HUDEP-2 (cell line): Measurements from ENCODE around the gene MARK4.
"Not testable (repeated sequence)": the region's sequence is repeated elsewhere in the genome, so short reads cannot be mapped to it uniquely, and the experiment has no call there.

ENCODE experiments used
- DNase-seq, 76 experiments: peaks; one replicate each; lab custom pipeline; 2025; ENCODE audit not compliant: unreplicated experiment in 76 of 76; lab: John Stamatoyannopoulos, UW

The MARK4 gene

DNA sequence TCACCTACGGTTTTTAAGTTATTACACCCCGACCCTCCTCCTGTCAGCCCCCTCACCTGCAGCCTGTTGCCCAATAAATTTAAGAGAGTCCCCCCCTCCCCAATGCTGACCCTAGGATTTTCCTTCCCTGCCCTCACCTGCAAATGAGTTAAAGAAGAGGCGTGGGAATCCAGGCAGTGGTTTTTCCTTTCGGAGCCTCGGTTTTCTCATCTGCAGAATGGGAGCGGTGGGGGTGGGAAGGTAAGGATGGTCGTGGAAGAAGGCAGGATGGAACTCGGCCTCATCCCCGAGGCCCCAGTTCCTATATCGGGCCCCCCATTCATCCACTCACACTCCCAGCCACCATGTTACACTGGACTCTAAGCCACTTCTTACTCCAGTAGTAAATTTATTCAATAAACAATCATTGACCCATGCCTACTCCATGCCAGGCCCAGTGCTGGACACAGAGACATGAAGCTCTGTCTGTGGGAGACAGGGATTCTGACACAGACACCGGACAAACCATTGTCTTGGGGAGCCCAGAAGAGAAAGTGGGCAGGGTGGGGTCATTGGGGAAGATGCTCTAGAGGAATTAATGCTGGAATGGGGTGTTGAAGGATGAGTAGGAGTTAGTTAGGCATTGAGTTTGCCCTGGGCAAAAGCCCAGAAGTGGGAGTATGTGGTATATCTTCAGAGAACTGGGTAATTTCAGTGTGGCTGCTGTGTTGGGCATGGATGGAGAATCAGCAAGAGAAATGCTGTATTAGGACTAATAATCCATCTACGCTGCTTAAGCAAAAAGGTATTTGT is 52.4 kb downstream of the MARK4 start:
- no peak for DNase-seq

DNA sequence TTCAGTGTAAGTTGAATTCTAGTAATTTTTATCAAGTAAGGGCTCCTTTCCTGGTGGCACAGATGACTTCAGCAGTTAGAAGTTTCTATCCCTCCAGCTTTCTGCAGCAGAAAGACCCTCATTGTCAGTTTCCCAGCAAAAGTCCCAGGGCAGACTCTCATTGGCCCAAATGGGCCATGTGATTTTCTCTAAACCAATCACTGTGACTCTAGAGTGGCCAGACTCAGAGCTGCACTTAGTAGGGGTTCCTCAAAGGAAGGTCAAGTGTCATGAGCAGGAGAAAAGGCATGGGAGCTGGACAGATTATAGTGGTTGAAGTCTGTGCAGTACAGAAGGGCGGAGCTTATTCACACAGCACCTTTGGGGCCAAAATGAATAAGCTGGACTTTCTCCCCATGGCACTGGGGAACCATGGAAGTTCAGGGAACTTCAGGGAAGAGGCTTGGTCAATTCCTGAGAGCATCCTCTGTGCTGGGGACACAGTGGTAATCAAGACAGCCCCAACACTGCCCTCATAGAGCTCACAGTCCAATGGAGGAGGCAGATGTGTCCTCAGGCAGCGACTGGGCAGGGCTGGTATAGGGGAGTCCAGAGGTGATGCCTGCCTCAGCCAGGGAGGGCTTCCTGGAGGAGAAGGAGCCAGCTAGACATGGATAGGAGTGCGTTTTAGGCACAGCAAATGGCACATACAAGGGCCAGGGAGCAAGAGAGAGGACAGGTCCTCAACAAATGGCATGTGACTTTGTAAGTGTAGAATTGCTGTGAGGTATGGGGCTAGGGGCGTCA is 53.3 kb downstream of the MARK4 start:
- no peak for DNase-seq

DNA sequence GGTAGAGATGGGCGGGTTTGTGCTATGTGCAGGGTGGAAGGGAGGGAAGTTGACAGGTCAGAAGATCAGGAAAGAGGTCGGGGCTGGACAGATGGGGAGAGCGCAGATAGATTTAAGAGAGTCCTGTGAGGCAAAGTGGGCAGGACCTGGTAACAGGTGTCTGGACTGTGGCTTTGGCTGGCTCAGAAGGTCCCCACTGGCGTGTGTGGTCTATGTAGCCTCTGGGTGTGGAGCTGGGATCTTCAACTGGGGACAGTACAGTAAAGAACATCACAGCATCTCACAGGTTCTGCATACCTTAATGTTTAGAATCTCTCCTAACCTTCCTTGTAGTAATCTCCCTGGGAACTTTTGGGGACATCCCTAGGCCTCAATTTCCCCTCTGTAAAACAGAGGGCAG is 53.9 kb downstream of the MARK4 start:
- no peak for DNase-seq

DNA sequence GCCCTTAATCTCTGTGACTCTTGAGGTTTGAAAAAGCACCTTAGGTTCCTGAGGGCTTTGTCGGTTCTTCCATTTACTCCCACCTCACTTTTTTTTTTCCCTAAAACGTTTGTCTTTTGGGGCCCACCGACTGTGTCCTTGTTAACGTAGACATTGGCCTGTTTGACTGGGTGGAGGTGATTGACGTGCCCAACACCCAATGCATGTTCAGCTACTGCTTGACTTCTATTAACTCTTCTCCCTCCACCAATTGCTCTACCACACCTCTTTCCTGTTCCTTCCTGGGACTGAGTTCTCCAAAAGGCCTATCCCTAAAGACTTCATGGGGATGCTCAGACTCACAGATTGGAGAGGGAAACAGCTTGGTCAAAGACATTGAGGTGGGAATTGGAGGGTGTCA is 54.4 kb downstream of the MARK4 start:
- no peak for DNase-seq

DNA sequence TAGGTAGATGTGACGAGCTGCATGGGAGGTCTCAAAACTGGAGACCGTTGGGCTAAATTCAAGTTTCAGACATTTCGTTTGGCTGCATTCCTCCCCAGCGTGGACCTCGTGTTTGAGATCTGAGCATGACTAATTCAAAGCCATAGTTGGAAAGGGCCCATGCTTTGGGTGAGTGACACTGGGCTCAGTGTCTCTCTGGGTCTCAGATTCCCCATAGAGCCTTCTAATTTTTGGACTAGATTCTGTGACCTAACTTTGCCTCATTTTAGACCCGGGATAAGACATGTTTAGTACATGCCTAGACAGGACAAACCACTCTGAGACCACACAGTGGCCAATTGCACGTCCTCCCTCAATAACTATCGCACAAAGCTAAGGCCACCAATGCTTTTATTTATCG is 55.0 kb downstream of the MARK4 start:
- DNase-seq, result no peak

DNA sequence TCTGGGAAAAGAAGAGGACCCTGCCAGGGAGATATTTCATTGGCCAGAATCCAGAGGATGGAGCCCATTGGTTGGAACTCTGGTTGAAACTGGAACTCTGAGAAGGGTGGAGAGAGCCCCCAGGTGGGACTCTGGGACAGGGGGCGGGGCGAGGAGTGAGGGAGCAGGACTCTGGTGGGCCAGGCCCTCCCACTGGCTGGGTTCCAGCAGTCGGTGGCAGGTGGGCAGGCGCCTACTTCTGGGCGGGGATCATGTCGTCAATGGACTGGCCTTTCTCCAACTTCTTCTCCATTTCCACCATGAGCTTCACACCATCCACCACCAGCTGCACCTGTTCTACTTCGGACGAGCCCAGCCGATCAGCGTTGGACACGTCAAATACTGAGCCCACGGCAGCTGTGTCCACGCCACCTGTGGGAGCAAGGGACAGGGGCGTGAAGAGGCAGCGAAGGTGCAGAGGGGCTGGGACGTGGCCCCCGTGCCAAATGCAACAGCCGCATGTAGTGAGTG is 55.5 kb downstream of the MARK4 start:
- no peak for DNase-seq

DNA sequence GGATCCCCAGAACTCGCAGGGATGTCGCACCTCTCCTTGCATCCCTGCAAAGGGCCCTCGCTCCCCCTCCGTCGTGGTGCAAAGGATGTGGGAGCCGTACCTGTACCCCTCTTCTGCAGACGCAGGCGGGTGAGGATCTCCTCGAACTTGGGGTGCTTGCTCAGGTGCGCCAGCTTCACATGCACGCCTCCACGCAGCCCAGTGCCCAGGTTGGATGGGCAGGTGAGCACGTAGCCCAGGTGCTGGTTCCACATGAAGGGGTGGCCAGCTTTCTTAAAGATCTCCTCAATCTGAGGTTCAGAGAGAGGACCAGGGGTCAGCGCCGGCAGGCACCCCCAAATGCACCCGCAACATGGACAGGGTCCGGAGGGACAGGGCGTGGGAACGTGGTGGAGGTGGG is 56.3 kb downstream of the MARK4 start:
- no peak for DNase-seq

DNA sequence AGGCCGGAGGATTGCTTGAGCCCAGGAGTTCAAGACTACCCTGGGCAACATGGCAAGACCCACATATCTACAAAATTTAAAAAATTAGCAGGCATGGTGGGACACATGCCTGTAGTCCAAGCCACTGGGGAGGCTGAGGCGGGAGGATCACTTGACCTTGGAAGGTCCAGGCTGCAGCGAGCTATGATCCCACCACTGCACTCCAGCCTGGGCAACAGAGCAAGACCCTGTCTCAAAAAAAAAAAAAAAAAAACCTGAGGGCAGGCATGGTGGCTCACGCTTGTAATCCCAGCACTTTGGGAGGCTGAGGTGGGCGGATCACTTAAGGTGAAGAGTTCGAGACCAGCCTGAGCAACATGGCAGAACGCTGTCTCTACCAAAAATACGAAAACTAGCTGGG is 58.3 kb downstream of the MARK4 start:
- DNase-seq, result not testable (repeated sequence)

DNA sequence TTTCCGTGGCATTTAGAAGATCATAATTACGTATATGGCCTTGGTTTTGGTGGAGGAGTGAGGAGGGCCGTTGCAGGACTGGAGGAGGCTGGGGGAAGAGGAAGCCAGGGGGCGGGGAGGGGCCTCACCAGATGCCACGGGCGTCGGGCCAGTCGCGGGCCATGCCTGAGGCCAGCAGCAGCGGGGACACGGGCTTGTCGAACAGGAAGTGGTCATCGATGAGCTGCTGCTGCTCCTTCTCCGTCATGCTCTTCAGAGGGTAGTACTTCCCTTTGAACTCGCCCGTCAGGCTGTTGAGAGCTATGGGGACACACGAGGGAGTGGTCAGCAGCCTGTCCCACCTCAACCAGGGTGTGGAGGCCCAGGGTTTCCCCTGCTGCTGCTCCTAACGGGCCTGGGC is 60.5 kb downstream of the MARK4 start:
- DNase-seq, result no peak

DNA sequence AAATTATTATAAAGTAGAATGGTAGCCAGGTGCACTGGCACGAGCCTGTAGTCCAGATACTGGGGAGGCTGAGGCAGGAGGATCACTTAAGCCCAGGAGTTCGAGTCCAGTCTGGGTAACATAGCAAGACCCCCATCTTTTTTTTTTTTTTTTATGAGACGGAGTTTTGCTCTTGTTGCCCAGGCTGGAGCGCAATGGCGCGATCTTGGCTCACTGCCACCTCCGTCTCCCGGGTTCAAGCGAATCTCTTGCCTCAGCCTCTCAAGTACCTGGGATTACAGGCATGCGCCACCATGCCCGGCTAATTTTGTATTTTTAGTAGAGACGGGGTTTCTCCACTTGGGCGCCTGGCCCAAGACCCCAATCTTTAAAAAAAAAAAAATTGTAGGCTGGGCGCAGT is 61.2 kb downstream of the MARK4 start:
- DNase-seq, result not testable (repeated sequence)

DNA sequence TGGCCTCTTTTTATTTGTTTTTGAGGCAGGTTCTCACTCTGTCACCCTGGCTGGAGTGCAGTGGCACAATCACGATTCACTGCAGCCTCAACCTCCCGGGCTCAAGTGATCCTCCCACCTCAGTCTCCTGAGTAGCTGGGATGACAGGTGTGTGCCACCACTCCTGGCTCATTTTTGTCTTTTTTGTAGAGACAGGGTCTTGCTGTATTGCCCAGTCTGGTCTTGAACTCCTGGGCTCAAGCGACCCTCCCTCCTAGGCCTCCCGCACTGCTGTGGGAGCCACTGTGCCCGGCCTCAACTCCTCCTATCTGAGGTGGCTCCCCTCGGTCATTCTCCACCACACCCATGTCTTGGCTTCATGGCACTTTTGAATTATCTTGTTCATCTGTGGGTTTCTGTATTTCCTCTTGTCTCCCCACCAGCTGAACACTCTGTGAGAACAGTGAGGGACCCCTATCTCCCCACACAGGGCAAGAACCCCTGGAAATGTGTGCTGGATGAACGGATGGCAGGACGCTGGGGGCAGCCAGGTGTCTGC is 63.7 kb downstream of the MARK4 start:
- DNase-seq, result no peak

DNA sequence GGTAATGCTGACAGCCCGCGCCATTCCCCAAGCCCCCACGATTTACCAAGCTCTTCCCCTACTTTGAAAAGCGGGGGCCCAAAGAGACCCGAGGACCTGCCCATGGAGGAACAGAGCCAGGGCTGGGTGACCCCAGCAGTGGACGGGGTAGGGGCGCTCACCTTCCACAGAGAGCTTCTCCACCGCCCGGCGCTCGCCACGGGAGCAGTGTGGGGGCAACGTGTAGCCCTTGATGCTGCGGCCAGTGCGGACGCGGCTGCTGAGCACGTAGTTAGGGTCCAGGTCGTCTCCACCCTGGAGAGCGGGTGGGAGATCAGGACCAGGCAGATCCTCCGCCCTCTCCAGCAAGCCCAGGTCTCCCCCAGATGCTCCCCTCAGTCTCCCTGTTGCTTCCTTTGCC is 64.2 kb downstream of the MARK4 start:
- DNase-seq, result no peak

DNA sequence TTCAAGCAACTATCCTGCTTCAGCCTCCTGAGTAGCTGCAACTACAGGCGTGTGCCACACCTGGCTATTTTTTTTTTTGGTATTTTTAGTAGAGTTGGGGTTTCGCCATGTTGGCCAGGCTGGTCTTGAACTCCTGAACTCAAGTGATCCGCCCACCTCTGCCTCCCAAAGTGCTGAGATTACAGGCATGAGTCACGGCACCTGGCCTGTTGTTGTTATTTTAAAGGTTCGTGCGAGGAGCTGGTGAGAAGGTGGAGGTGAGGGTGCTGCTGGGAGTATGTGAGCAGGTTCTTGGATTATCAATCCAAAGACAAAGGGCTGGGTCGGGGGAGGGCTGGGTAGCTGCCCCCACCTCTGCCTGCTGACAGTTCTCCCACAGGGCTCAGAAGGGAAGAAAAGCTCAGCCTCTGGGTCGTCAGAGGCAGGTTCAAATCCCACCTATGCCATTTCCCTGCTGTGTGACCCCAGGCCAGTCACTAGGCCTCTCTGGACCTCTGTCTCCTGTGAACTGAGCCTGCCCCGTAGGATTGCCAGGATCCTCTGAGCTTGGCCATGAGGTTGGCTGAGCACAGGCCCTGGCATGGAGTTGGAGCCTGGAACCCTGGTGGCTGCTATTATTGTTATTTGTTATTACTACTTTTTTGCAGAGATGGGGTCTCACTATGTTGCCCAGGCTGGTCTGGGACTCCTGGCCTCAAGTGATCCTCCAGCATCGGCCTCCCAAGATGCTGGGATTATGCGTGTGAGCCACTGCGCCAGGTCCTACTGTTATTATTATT is 70.1 kb downstream of the MARK4 start:
- no peak for DNase-seq

DNA sequence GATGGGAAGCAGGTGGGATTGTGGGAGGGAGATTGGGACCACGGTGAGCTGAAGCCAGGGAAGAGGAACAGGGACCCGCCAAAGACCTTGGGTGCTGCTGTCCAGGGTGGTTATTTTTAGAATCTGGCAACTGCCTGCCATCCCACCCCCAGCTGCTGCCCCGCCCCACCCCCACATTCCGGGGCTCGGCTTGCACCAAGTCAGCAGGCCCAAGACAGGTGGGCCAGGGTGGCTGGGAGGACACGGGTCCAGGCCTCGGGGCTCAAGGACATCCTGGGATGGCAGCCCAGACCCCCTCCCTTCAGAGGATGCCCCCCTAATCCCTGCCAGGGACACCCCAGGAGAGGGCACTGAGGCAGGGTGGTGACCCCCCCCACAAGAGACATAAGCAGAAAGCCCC is 70.8 kb downstream of the MARK4 start:
- DNase-seq, result no peak

DNA sequence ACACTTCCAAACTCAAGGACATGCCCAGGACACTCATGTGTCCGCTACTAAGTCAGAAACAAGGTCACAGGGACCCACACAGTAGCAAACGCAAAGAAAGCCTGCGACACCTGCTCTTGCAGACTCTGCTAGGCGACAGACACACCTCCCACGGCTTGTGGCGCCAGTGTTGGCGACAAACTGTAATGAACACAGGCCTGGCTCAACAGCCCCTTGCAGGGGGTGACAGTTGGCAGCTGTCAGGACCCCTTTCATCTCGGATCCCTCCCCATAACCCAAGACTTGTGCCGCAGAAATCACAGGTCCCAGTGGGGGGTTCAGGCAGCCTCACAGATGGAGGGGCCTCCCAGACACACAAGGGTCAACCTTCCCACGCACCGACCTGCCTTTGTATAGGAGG is 71.2 kb downstream of the MARK4 start:
- no peak for DNase-seq

DNA sequence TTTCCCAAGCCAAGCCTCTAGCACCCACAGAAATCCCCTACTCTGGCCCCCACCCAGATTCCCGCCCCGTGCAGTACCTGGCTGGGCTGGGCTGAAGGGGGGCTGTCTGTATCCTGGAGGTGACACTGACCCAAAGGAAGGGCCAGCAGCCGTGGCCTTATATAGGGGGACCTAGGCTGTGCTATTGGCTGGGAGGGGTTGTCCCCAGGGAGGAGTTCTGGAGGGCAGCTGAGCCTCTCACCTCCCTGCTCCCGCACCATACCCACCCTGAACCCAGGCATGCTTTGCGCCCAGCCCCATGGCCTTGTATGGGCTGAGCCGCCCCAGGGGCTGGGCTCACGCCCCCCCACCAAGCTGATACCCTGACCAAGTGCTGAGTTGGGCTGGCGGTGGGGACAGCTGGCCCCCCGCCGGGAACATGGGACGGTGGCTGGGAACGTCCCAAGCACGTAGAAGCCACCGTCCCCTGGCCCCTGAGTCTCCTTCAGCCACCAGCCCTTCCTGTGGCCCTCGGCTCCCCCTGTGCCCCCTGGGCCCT is 71.7 kb downstream of the MARK4 start, which contains the start of gene CKM:
Gene CKM, minus strand, starts transcription at position 132 of the 538 bp plus-strand sequence. CDS start 3,162 bp downstream, outside the sequence.
- DNase-seq, result no peak

DNA sequence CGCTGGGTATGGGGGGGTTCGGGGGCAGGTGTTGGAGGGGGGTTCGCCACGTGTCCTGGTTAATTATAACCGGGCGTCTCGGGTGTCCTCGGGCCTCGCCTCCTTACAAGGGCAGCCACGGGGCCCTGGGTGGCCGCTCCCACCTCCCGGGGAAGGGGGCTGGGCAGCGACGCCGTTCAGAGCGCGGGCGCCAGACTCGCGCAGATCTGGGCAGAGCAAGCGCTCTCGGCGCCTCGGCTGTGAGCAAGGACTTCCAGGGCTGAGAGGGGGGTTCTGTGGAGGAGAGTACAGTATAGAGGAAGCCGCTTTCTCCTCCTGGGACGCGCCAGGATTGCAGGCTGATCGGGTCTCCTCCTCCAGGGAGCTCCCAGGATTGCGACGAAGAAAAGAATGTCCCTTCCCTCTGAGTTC is 72.6 kb downstream of the MARK4 start:
- no peak for DNase-seq

DNA sequence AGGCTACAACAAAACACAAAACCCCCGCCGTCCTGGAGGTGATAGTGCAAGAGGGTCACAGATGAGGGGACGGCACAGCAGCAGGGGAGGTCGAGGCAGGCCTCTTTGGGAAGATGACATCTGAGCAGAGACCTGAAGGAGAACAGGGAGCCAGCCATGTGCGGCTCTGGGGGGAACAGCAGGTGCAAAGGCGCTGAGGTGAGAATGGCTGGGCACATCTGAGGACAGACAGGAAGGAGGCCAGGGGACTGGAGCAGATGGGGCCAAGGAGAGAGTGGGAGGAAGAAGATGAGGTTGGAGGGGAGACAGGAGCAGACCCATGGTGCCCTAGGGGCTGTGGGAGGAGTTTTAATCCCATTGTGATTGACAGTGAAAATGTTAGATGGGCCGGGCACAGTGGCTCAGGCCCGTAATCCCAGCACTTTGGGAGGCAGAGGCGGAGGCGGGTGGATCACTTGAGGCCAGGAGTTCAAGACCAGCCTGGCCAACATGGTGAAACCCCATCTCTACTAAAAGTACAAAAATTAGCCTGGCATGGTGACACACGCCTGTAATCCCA is 73.4 kb downstream of the MARK4 start:
- DNase-seq, result no peak

DNA sequence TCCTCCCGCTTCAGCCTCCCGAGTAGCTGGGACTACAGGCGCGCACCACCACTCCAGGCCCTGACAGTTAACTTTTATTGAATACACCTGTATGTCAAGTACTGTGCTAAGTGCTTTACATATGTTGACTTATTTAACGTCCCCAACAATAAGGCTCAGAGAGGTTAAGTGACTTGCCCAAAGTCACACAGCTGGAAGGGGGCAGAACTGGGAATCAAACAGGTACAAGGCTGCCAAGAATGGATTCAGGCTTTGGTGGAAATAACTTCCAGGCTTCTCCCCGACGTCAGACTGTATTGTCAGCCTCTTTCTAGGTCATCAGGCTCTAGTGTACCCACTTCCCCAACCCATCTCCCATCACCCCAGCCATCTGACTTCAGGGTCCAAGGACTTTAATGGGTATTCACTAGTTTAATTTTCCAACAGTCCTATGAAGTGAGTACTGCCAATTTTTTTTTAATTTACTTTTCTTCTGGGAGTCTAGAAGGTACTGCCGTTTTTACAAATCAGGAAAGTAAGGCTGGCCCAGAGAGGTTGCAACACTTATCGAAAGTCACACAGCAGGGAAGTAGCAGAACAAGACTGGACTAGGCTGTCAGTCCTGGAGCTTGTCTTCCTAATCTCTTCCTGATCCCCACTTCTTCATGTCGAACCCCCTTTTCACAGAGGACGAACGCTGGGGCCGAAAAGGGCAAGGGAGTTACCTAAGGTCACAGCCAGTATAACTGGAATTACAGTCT is 76.5 kb downstream of the MARK4 start:
- DNase-seq, result no peak

DNA sequence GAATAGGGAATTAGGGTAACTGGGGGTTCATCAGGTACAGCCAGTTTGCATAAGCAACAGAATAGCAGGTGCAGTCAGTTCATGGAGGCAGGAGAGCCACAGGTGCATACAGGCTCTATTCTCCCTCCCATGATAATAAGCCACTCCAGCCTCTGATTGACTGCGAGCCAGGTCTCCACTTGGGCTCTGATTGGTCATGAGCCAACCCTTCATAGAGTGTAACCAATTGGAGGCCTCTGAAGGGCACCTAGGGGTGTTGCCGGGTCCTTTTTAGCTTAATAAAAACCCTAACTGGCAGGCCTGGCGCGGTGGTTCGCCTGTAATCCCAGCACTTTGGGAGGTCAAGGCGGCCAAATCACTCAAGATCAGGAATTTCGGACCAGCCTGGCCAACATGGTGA is 80.3 kb downstream of the MARK4 start:
- DNase-seq, result no peak
